Hematopoietic multipotent progenitor cell treated with erythropoietin and hydrocortisone succinate and interleukin-3 and kit ligand, for 8 days (in vitro differentiated cells): ENCODE results near the gene USP49.

Experiments
- DNase-seq: peaks from one replicate; pipeline ENCODE4 v3.0.0-alpha.2; 2015

USP49 gene

GRCh38 chr6:41748542-41748941 is 146.6 kb downstream of the USP49 start:
- DNase-seq, result no peak

GRCh38 chr6:41748102-41748477 is 147.1 kb downstream of the USP49 start:
- DNase-seq, result no peak

- DNase-seq, result no peak
These were observed 147.7 kb downstream of the USP49 start, which contains the start of gene PGC for GRCh38 chr6:41747256-41748101. PGC (minus strand) TSS chr6:41747397; CDS start chr6:41747334, 63 bp downstream.

DNA sequence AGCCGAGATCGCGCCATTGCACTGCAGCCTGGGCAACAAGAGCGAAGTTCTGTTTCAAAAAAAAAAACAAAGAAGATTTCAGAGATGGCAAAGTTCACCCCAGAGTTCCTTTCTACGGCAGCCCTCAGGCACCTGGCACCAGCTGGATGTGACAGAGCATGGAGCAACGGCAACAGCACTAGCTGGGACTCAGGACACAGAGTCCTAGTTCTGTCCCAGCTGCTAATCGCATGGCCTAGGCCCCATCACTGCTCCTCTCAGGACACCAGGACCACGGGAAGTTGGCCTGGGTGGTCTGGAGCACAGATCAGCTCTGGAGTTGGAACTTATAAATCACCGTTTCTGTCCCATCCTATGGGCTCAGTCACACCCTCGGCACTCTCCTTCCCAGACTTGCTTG is 149.1 kb downstream of the USP49 start:
- DNase-seq, result no peak

GRCh38 chr6:41744236-41744787 is 150.9 kb downstream of the USP49 start:
- DNase-seq, result no peak

DNA sequence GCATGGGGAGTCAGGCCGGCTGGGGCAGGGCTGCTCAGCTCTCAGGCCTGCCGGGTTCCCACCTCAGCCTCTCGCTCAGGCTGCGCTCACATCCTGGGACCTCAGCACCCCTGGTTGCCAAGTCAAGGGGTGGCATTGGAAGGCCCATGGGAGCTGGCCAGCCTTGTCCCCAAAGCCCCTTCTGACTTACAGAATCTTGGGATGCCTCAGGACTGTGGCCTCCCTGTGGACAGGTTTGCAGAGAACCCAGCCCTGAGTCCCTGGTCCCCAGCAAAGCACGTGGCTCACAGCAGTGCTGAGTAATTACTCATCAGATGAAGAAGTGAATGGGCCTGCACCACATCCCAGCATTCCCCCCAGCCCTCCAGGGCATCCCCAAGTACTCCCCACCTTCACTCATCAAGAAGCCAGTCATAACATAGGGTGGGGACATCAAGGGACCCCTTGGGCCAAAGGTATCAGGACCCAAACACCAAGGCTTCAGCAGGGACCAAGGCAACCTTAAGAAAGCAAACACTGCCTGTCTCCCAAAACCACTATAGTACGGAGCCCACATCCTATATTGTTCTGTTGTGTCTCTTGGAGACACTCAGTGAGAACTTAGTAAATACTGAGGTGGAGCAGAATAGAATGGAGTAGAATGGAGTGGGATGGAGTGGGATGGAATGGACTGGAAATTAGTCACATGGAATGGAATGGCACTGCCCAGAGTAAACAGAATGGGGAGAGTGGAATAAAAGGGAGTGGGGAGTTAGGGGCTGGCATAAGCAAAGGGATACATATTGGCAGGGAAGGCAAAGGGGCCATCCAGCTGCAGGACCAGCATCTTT is 151.6 kb downstream of the USP49 start:
- no peak for DNase-seq

- no peak for DNase-seq
These were observed 153.3 kb downstream of the USP49 start for GRCh38 chr6:41741625-41742490.

DNA sequence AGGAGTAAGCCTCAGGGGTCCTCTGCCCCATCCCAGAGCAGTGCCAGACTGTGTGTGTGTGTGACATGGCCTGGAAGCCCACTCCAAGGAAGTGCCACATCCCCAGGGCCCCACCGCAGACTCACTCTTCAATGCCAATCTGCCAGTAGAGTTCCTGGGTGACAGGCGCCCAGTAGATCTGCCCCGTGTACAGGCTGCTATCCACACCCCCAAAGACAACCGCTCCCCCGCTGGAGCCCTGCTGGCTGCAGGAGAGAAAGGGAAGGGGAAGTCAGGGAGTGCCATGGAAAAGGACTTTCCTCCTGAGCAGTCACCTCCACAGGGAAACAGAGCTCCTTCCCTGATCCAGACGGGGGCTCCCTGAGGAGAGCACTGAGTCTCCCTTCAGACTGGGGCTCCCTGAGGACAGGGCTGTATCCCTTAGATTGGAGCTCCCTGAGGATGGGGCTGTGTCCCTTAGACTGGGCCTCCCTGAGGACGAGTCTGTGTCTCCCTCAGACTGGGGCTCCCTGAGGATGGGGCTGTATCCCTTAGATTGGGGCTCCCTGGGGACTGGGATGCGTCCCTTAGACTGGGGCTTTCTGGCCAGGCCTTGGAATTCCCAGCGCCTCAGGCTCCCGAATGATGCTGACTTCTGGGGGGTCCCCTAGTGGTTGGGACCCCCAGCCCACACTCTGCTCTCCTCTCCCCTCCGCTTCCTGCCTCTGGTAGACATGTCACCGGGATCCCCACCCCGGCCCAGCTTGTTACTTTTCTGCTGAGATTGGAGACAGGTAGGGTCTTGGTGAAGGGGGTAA is 154.6 kb downstream of the USP49 start:
- DNase-seq, result no peak
